SHP77 treated with DMSO at 0.1 percent for 48 hours (cell line): ENCODE data around the gene TSGA10IP.

Source experiments
- DNase-seq: peaks from one replicate; lab custom pipeline; 2025; lab: John Stamatoyannopoulos, UW

The TSGA10IP gene

DNA sequence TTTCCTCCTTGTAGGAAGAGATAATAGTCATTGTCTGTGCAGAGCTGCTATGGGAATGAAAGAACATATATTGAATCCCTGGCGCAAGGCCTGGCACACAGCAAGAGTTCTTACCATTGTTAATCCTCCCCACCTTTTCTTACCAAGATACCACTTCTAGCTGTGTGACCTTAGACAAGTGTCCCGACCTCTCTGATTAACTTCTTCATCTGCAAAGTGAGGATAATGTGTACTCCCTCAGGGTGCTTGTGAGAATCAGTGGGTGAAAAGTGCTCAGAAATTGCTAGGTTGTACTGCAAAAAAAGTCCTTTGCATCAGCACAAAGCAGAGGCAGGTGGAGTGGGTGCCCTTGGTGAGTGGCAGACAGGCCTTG lies 62.8 kb downstream of the TSGA10IP start:
- no peak for DNase-seq

DNA sequence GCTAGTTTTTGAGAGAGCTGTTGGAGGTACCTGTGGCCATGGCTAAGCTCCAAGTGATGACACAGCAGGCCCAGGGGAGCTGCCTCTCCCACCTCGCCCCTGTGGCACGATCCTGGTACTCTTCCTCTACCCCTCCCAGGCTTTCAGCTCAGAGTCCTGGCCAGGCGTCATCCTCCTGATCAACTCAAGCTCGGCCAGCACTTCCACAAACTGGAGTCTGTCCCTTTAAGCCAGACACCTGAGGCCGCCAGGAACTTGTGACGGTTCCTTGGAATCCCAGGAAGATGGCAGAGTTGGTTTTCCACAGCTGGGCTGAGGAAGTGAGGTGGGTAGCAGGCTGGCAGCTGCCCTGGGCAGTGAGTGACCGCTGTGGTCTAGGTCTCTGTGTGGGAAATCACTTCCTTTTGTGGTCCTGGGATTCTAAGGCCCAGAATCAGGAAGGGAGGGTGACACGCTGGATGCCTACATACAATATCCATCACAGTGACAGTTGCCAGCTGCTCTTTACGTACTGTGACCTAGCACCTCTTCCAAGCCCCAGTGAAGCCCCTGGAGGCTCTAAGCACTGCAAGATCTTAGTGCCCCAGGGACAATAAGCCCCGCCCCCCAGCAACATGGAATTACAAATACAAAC lies 63.3 kb downstream of the TSGA10IP start:
- DNase-seq, result no peak
